ENCODE results near the gene CDC42. TPM values are rescaled to one million over a fixed set of nuclear protein-coding genes. Genes with fewer than 3 reads are reported as not detected.
A peak's percentile ranks its signal among the peaks of the same experiment; 100 is the strongest.

The CDC42 gene
- total and polyA plus RNA-seq, 9 of the 15 experiments (the other 6 are each of a cell fraction or from before 2014, with no cell fraction given), result 186 to 398 (median 325) TPM

- TF ChIP-seq CBFA2T2 (conservative IDR thresholded peaks at IDR 0.05), result peak; percentile 66; the same call in 1 of the 2 replicates
- peak; percentile 31; the same call in 1 of the 2 replicates for TF ChIP-seq ZNF644 (tag; IDR thresholded peaks at IDR 0.05; ENCODE audit: low read depth)
- TF ChIP-seq ELF4 (CRISPR knock-in tag; IDR thresholded peaks at IDR 0.05), result peak; percentile 68
- TF ChIP-seq CBX3 (IDR thresholded peaks at IDR 0.05; ENCODE audit: borderline replicate concordance in 1 of 2, low read length in 2 of 2), result peak in 1 of 2 experiments; percentile 15; a peak in 1 of 3 replicates
- TF ChIP-seq PRDM10 (IDR thresholded peaks at IDR 0.05; ENCODE audit: partially characterized antibody), result peak; percentile 50
- no peak for TF ChIP-seq MBD1 (CRISPR knock-in tag; IDR thresholded peaks at IDR 0.05)
- TF ChIP-seq AFF1 (IDR thresholded peaks at IDR 0.05; ENCODE audit: low read depth in 1 of 2, partially characterized antibody in 2 of 2), result peak in 1 of 2 experiments; percentile 37
- peak; percentile 54 for TF ChIP-seq HNRNPLL (IDR thresholded peaks at IDR 0.05; ENCODE audit: low read depth, low read length, poor library complexity, severe bottlenecking)
- TF ChIP-seq E2F5 (CRISPR knock-in tag; IDR thresholded peaks at IDR 0.05), result 0 out of 2 replicates have a peak, but pooled peaks have one; percentile 40
- TF ChIP-seq DPF2 (IDR thresholded peaks at IDR 0.05), result peak; percentile 97
- peak; percentile 98 for TF ChIP-seq FOSL1 (tag; conservative IDR thresholded peaks at IDR 0.05)
- peak; percentile 99 for TF ChIP-seq GABPA (tag; conservative IDR thresholded peaks at IDR 0.05; ENCODE audit: low read depth)
- TF ChIP-seq FOS (IDR thresholded peaks at IDR 0.05; ENCODE audit: extremely low read depth, insufficient read length), result peak; percentile 29
Measured at GRCh38 chr1:22025368-22026155, 26.9 kb upstream of the CDC42 start (continued).
